ENCODE results near the gene ZNF235. TPM values are rescaled to one million over a fixed set of nuclear protein-coding genes. Genes with fewer than 3 reads are reported as not detected.
"Not testable (repeated sequence)": the region's sequence is repeated elsewhere in the genome, so short reads cannot be mapped to it uniquely, and the experiment has no call there.

ZNF235 gene
- total and polyA plus RNA-seq, 2 experiments from 2014 or later = 2.1 to 2.6 TPM

DNA sequence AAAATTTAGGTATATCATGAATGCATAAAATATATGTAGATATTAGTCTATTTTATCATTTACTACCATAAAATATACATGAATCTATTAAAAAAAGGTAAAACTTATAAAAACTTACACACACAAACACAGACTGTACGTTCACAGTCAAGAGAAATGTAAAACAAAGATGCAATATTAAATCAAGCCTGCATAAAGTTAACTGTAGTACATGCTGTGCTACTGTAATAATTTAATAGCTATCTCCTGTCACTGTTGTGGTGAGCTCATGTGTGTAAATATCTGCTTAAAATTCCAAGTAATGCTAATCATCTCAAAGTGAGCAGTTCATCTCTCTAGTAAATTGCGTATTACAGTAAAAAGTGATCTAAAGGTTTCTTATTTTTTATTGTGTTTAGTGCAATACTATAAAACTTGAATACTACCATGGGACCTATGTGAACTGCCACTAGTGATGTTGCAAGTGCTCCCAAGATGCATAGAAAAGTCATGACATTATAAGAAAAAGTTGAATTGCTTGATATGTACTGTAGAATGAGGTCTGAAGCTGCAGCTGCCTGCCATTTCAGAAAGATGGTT, 45.9 kb downstream of the ZNF235 start:
- H3K36me3 ChIP-seq (ENCODE audit: low read depth) = no peaks in the 10 kb centered on the region
- whole genome bisulfite sequencing, 2 experiments (ENCODE audit: low coverage in 1 of 2, low lambda C conversion rate in 2 of 2, missing lambda C conversion rate in 2 of 2) = 39 to 60% methylated on average over 2 of the region's 2 CpGs
- no peaks in the 10 kb centered on the region for H3K9me2 ChIP-seq (ENCODE audit: insufficient read depth)
- in situ Hi-C loops (cut with MboI) = no loop called here
- H3K27me3 ChIP-seq (replicated peaks; ENCODE audit: insufficient read depth) = no peaks in the 10 kb centered on the region
- TF ChIP-seq EZH2 (IDR thresholded peaks at IDR 0.05; ENCODE audit: insufficient read depth, poor library complexity, severe bottlenecking) = no peak
- no peak for TF ChIP-seq EZH2phosphoT487 (IDR thresholded peaks at IDR 0.05; ENCODE audit: insufficient read depth, low read depth)
- peaks cover 6% of the 10 kb centered on the region; the same call in 1 of the 2 replicates for H3F3A ChIP-seq (ENCODE audit: insufficient read depth)
- H3K79me2 ChIP-seq (ENCODE audit: insufficient read depth) = no peaks in the 10 kb centered on the region
- H3K9me3 ChIP-seq (ENCODE audit: low read depth) = peaks cover 15% of the 10 kb centered on the region
- H3K4me1 ChIP-seq (ENCODE audit: insufficient read depth) = peaks cover 6% of the 10 kb centered on the region; the same call in 1 of the 2 replicates
- H3K9ac ChIP-seq = no peak overlapping the region
- no peaks in the 10 kb centered on the region for H4K20me1 ChIP-seq (ENCODE audit: insufficient read depth)
- peak overlapping the region; percentile 87 for H3K4me2 ChIP-seq (ENCODE audit: unreplicated experiment)
- H2AFZ ChIP-seq = peak overlapping the region; percentile 90
- peak overlapping the region; percentile 70; the same call in 1 of the 2 replicates for H3K4me3 ChIP-seq
- no peak overlapping the region for H3K27ac ChIP-seq
- DNase-seq = no peak

DNA sequence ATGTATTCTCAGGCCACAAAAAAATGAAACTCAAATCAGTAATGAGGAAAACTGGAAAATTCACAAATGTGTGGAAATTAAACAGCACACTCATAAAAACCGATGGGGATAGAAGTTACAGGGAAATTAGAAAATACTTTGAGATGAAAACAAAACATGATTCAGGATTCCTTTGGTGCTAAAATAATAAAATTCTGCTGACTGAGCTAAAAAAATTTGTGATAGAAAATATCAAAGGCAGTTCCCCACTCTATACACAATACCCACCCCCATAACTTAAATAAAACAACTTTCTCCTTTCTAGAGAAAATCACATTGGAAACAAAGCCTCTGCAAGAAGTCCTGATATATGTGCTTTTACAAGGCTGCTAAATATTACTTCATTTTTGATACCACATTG, 46.7 kb downstream of the ZNF235 start:
- TF ChIP-seq EZH2phosphoT487 (IDR thresholded peaks at IDR 0.05; ENCODE audit: insufficient read depth, low read depth) (no peak), EZH2 (IDR thresholded peaks at IDR 0.05; ENCODE audit: insufficient read depth, poor library complexity, severe bottlenecking) (no peak)
- H3K4me2 ChIP-seq (ENCODE audit: unreplicated experiment) = no peak overlapping the region
- in situ Hi-C loops (cut with MboI) = no loop called here
- no peak overlapping the region for H3K4me3 ChIP-seq
- no peaks in the 10 kb centered on the region for H3K79me2 ChIP-seq (ENCODE audit: insufficient read depth)
- H3K9ac ChIP-seq = no peak overlapping the region
- peaks cover 6% of the 10 kb centered on the region; the same call in 1 of the 2 replicates for H3F3A ChIP-seq (ENCODE audit: insufficient read depth)
- WGBS, 2 experiments (ENCODE audit: low coverage in 1 of 2, low lambda C conversion rate in 2 of 2, missing lambda C conversion rate in 2 of 2) = 81 to 91% methylated on average over 1 of the region's 1 CpG
- DNase-seq = no peak
- H4K20me1 ChIP-seq (ENCODE audit: insufficient read depth) = no peaks in the 10 kb centered on the region
- H3K27me3 ChIP-seq (replicated peaks; ENCODE audit: insufficient read depth) = no peaks in the 10 kb centered on the region
- H3K27ac ChIP-seq = no peak overlapping the region
- no peaks in the 10 kb centered on the region for H3K36me3 ChIP-seq (ENCODE audit: low read depth)
- peaks cover 15% of the 10 kb centered on the region for H3K9me3 ChIP-seq (ENCODE audit: low read depth)
- peaks cover 6% of the 10 kb centered on the region; the same call in 1 of the 2 replicates for H3K4me1 ChIP-seq (ENCODE audit: insufficient read depth)
- H3K9me2 ChIP-seq (ENCODE audit: insufficient read depth) = no peaks in the 10 kb centered on the region
- no peak overlapping the region for H2AFZ ChIP-seq

- Histone ChIP-seq H3K27me3 (replicated peaks; ENCODE audit: insufficient read depth) (no peaks in the 10 kb centered on the region), H2AFZ (no peak overlapping the region), H3K4me1 (ENCODE audit: insufficient read depth) (peaks cover 6% of the 10 kb centered on the region; the same call in 1 of the 2 replicates), H3K79me2 (ENCODE audit: insufficient read depth) (no peaks in the 10 kb centered on the region), H3K4me3 (no peak overlapping the region), H3K27ac (no peak overlapping the region), H3K9me2 (ENCODE audit: insufficient read depth) (no peaks in the 10 kb centered on the region), H4K20me1 (ENCODE audit: insufficient read depth) (no peaks in the 10 kb centered on the region), H3K4me2 (ENCODE audit: unreplicated experiment) (no peak overlapping the region), H3K9ac (no peak overlapping the region), H3F3A (ENCODE audit: insufficient read depth) (peaks cover 8% of the 10 kb centered on the region; the same call in 1 of the 2 replicates), H3K9me3 (ENCODE audit: low read depth) (peaks cover 15% of the 10 kb centered on the region), H3K36me3 (ENCODE audit: low read depth) (0 out of 2 replicates have a peak, but pooled peaks cover 5% of the 10 kb centered on the region)
- in situ Hi-C loops (cut with MboI) = no loop called here
- no peak for TF ChIP-seq EZH2phosphoT487 (IDR thresholded peaks at IDR 0.05; ENCODE audit: insufficient read depth, low read depth)
- no peak for TF ChIP-seq EZH2 (IDR thresholded peaks at IDR 0.05; ENCODE audit: insufficient read depth, poor library complexity, severe bottlenecking)
- no peak for DNase-seq
These were observed 49.0 kb downstream of the ZNF235 start for GRCh38 chr19:44255705-44256411.

- Histone ChIP-seq H3K4me2 (ENCODE audit: unreplicated experiment) (no peak overlapping the region), H2AFZ (no peak overlapping the region), H3K27me3 (replicated peaks; ENCODE audit: insufficient read depth) (no peaks in the 10 kb centered on the region), H4K20me1 (ENCODE audit: insufficient read depth) (no peaks in the 10 kb centered on the region), H3K9ac (no peak overlapping the region), H3K4me3 (no peak overlapping the region), H3F3A (ENCODE audit: insufficient read depth) (0 out of 2 replicates have a peak, but pooled peaks cover 4% of the 10 kb centered on the region), H3K79me2 (ENCODE audit: insufficient read depth) (no peaks in the 10 kb centered on the region), H3K36me3 (ENCODE audit: low read depth) (0 out of 2 replicates have a peak, but pooled peaks cover 11% of the 10 kb centered on the region), H3K9me2 (ENCODE audit: insufficient read depth) (no peaks in the 10 kb centered on the region), H3K27ac (no peak overlapping the region), H3K9me3 (ENCODE audit: low read depth) (peaks cover 18% of the 10 kb centered on the region), H3K4me1 (ENCODE audit: insufficient read depth) (peaks cover 6% of the 10 kb centered on the region; the same call in 1 of the 2 replicates)
- in situ Hi-C loops (cut with MboI) = no loop called here
- WGBS, 2 experiments (ENCODE audit: low coverage in 1 of 2, low lambda C conversion rate in 2 of 2, missing lambda C conversion rate in 2 of 2) = 93 to 96% methylated on average over 2 of the region's 2 CpGs
- DNase-seq = no peak
- TF ChIP-seq EZH2phosphoT487 (IDR thresholded peaks at IDR 0.05; ENCODE audit: insufficient read depth, low read depth) = no peak
- no peak for TF ChIP-seq EZH2 (IDR thresholded peaks at IDR 0.05; ENCODE audit: insufficient read depth, poor library complexity, severe bottlenecking)
These were observed 50.3 kb downstream of the ZNF235 start for GRCh38 chr19:44254496-44254895.

DNA sequence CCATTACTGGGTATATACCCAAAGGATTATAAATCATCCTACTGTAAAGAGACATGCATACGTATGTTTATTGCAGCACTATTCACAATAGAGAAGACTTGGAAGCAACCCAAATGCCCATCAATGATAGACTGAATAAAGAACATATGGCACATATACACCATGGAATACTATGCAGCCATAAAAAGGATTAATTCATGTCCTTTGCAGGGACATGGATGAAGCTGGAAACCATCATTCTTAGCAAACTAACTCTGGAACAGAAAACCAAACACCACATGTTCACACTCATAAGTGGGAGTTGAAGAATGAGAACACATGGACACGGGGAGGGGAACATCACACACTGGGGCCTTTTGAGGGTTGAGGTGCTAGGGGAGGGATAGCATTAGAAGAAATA, 51.4 kb downstream of the ZNF235 start:
- H3F3A ChIP-seq (ENCODE audit: insufficient read depth); H3K79me2 ChIP-seq (ENCODE audit: insufficient read depth); H3K4me3 ChIP-seq; H4K20me1 ChIP-seq (ENCODE audit: insufficient read depth); H3K9ac ChIP-seq; H3K27me3 ChIP-seq (replicated peaks; ENCODE audit: insufficient read depth); DNase-seq; H3K4me2 ChIP-seq (ENCODE audit: unreplicated experiment); H3K27ac ChIP-seq; in situ Hi-C loops (cut with MboI); H2AFZ ChIP-seq; H3K4me1 ChIP-seq (ENCODE audit: insufficient read depth); H3K9me2 ChIP-seq (ENCODE audit: insufficient read depth): not testable (repeated sequence)
- 92 to 95% methylated on average over 2 of the region's 2 CpGs for WGBS, 2 experiments (ENCODE audit: low coverage in 1 of 2, low lambda C conversion rate in 2 of 2, missing lambda C conversion rate in 2 of 2)
- peaks cover 13% of the 10 kb centered on the region; the same call in 1 of the 2 replicates for H3K36me3 ChIP-seq (ENCODE audit: low read depth)
- peaks cover 18% of the 10 kb centered on the region for H3K9me3 ChIP-seq (ENCODE audit: low read depth)

DNA sequence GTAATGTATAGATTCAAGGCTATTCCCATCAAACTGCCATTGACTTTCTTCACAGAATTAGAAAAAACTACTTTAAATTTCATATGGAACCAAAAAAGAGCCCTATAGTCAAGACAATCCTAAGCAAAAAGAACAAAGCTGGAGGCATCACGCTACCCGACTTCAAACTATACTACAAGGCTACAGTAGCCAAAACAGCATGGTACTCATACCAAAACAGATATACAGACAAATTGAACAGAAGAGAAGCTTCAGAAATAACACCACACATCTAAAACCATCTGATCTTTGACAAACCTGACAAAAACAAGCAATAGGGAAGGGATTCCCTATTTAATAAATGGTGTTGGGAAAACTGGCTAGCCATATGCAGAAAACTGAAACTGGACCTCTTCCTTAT, 52.5 kb downstream of the ZNF235 start:
- Histone ChIP-seq H3K36me3 (ENCODE audit: low read depth) (peaks cover 15% of the 10 kb centered on the region; the same call in 1 of the 2 replicates), H3K9me3 (ENCODE audit: low read depth) (peaks cover 18% of the 10 kb centered on the region)
- H3K27ac ChIP-seq; H3K4me1 ChIP-seq (ENCODE audit: insufficient read depth); H3K79me2 ChIP-seq (ENCODE audit: insufficient read depth); H3K9me2 ChIP-seq (ENCODE audit: insufficient read depth); H3F3A ChIP-seq (ENCODE audit: insufficient read depth); H3K27me3 ChIP-seq (replicated peaks; ENCODE audit: insufficient read depth); H3K9ac ChIP-seq; H3K4me2 ChIP-seq (ENCODE audit: unreplicated experiment); in situ Hi-C loops (cut with MboI); DNase-seq; H2AFZ ChIP-seq; H3K4me3 ChIP-seq; H4K20me1 ChIP-seq (ENCODE audit: insufficient read depth): not testable (repeated sequence)
- 93 to 98% methylated on average over 2 of the region's 2 CpGs for WGBS, 2 experiments (ENCODE audit: low coverage in 1 of 2, low lambda C conversion rate in 2 of 2, missing lambda C conversion rate in 2 of 2)
